Heart left ventricle (tissue), 16 donors: ENCODE measurements around the gene TIAM2. TPM values are rescaled to one million over a fixed set of nuclear protein-coding genes. Genes with fewer than 3 reads are reported as not detected.

Experiments
- ATAC-seq, 4 donors: fragments of 200-7000 bp; cut with Tn5 transposase; one replicate each; pipeline ENCODE4 v1.9.1; 2020 to 2022; ENCODE audit warnings: moderate library complexity in 4 of 4, mild to moderate bottlenecking in 3 of 4, moderate number of reproducible peaks in 1 of 4
- DNase-seq, 5 donors: peaks; one replicate each; pipeline ENCODE4 v3.0.0-alpha.2; 2020
- H3K27ac ChIP-seq, 12 donors: fragments of 200-600 bp; sonication (generic) in 4 of 12; one replicate each; pipeline versions ENCODE4 v1.5.0 to v1.8.0; 2016 to 2022; ENCODE audit warnings: mild to moderate bottlenecking in 2 of 12
- H3K27me3 ChIP-seq, 9 donors: fragments of 200-600 bp; sonication (generic) in 2 of 9; one replicate each; pipeline versions ENCODE4 v1.5.1 to v1.8.0; 2016 to 2022; ENCODE audit warnings: mild to moderate bottlenecking in 3 of 9
- H3K36me3 ChIP-seq, 9 donors: fragments of 200-600 bp; sonication (generic) in 2 of 9; one replicate each; pipeline versions ENCODE4 v1.5.0 to v1.8.0; 2018 to 2022; ENCODE audit warnings: mild to moderate bottlenecking in 2 of 9
- H3K4me1 ChIP-seq, 12 donors: fragments of 200-600 bp; sonication (generic) in 4 of 12; one replicate each; pipeline versions ENCODE4 v1.5.0 to v1.8.0; 2016 to 2022; ENCODE audit warnings: mild to moderate bottlenecking in 3 of 12
- H3K4me3 ChIP-seq, 12 donors: fragments of 200-600 bp; sonication (generic) in 4 of 12; one replicate each; pipeline versions ENCODE4 v1.5.0 to v1.8.0; 2017 to 2022; ENCODE audit warnings: mild to moderate bottlenecking in 9 of 12, moderate library complexity in 4 of 12
- H3K9me3 ChIP-seq, 12 donors: fragments of 200-600 bp; sonication (generic) in 4 of 12; one replicate each; pipeline versions ENCODE4 v1.5.0 to v1.8.0; 2016 to 2022; ENCODE audit warnings: mild to moderate bottlenecking in 1 of 12
- POLR2A ChIP-seq, 2 donors: fragments of 450-650 bp; IDR thresholded peaks; one replicate each; pipeline ENCODE4 v1.6.1; 2017; ENCODE audit warnings: antibody characterized with exemption in 2 of 2, mild to moderate bottlenecking in 2 of 2, moderate library complexity in 2 of 2
- WGBS, 4 donors: extraction: QIAGEN DNeasy Blood & Tissue Kit in 2 of 4; methylation state at CpG; one replicate each; pipeline versions ENCODE4 v1.1.5 to v1.1.7; 2013 to 2018; 5-methylcytosine and 5-hydroxymethylcytosine counted together
- intact Hi-C, 10 donors: fragments of 100-400 bp; cut with DNase I; formaldehyde crosslinking; loops; one replicate each; pipeline versions ENCODE4 v1.11.1 to v1.14.2; 2022
- long read RNA-seq, 3 donors: library from polyadenylated mRNA; unstranded; transcript quantifications; one replicate each; pipeline ENCODE4 v2.0.0, GENCODE V29; 2020 to 2021
- polyA plus RNA-seq, 2 donors: library from polyadenylated mRNA; stranded (reverse); fragments of 200-250 nt; gene quantifications; one replicate each; pipeline ENCODE4 v1.2.3, GENCODE V29; 2013
- total RNA-seq, 9 donors: library from RNA; depleted of rRNA in 2 of 9; stranded (reverse); fragments of >200 nt in 2 of 9; fragmentation: NEBNext Ultra II Directional in 3 of 9; extraction: Animal tissue kit (Norgen Biotek cat#: 25700) in 3 of 9; gene quantifications; one replicate each; pipeline versions ENCODE4 v1.1.0 to v1.2.4, GENCODE V29; 2016 to 2023
- TF ChIP-seq, protein P1 (sequence below), 12 donors: fragments of 200-600 bp; sonication (generic) in 4 of 12; IDR thresholded peaks; one replicate each; pipeline versions ENCODE4 v1.5.0 to v1.8.0; 2018 to 2022; ENCODE audit warnings: antibody characterized with exemption in 12 of 12, mild to moderate bottlenecking in 5 of 12
- donor health status: ischemic (EF 13 %, LVEDD 7.1; RV severe dilation, severe dysfunction).
- donor health status: healthy with polysubstance abuse.
- donor health status: DM: no; HTN: yes; CAD: no.
- donor health status: DM: no; HTN: no; CAD: no.
- donor health status: ischemic (EF 25% LVEDD 6.9; RV normal size, moderate dysfunction).
- donor health status: ischemic (EF 25% LVEDD 5.7; RV mildly dilated, moderate dysfunction).
- donor health status: healthy.
- donor health status: DM: yes; HTN: yes; CAD: no.
- donor health status: ischemic (EF 35%, LVEDD 5.7; RV mildly dilated, moderate dysfunction).
- donor health status: nonischemic (EF 11% LVEDD 7.7; RV severe dilation, severe dysfunction).
- donor health status: DM: yes; HTN: yes; CAD: no.
- donor health status: PGD.
- donor health status: ischemic (EF 29% LVEDD 5.4; RV normal size, mild dysfunction).
- donor health status: nonischemic (EF 23%, LVEDD 6.1; RV moderate dilation, normal function).

The TIAM2 gene
- total RNA-seq (10 to 100 TPM in 7 of 9 donors, 1 to 10 TPM in 2; 6.4 to 16.5 (median 12.9) TPM), polyA plus RNA-seq (1 to 10 TPM; 4.6 to 6.2 TPM)
- long read RNA-seq, donor 1, partial matches to known transcripts, result 1 of 6 reads
- long read RNA-seq, donor 1, other reads (novel, unspliced or antisense), result 5 of 6 reads
- long read RNA-seq, donor 2, partial matches to known transcripts, result 1 of 15 reads
- long read RNA-seq, donor 2, other reads (novel, unspliced or antisense), result 12 of 15 reads
- long read RNA-seq, donor 3, full-length matches to known transcripts, result 1 of 6 reads
- long read RNA-seq, donor 3, partial matches to known transcripts, result 1 of 6 reads
- long read RNA-seq, donor 3, other reads (novel, unspliced or antisense), result 4 of 6 reads

GRCh38 chr6:154995254-154996015 is at the start of gene TIAM2:
TSS of gene TIAM2 (plus strand) at chr6:154995315. CDS start at chr6:155129224, 133,909 bp downstream.
- intact Hi-C loops, result no loop called here
- DNase-seq (peak in 2 of 5 donors; percentile 15 to 27), ATAC-seq (peak; percentile 51 to 89 (median 78))
- 0 to 1% (median 1%) methylated on average over 4 to 102 of the region's 102 CpGs for WGBS, 4 donors
- Histone ChIP-seq H3K27me3 (peaks cover 0 to 40% (median 3%) of the 10 kb centered on the region in 9 donors), H3K4me1 (peaks cover 0 to 16% (median 5%) of the 10 kb centered on the region in 12 donors), H3K4me3 (peak within 1 kb of the TSS; percentile 34 to 68 (median 60)), H3K9me3 (no peaks in the 10 kb centered on the region), H3K27ac (peak within 1 kb of the TSS in 2 of 12 donors; percentile 22 to 48), H3K36me3 (no peaks in the 10 kb centered on the region)
- TF ChIP-seq POLR2A (IDR thresholded peaks at IDR 0.05), result no peak
- TF ChIP-seq, protein P1, sequence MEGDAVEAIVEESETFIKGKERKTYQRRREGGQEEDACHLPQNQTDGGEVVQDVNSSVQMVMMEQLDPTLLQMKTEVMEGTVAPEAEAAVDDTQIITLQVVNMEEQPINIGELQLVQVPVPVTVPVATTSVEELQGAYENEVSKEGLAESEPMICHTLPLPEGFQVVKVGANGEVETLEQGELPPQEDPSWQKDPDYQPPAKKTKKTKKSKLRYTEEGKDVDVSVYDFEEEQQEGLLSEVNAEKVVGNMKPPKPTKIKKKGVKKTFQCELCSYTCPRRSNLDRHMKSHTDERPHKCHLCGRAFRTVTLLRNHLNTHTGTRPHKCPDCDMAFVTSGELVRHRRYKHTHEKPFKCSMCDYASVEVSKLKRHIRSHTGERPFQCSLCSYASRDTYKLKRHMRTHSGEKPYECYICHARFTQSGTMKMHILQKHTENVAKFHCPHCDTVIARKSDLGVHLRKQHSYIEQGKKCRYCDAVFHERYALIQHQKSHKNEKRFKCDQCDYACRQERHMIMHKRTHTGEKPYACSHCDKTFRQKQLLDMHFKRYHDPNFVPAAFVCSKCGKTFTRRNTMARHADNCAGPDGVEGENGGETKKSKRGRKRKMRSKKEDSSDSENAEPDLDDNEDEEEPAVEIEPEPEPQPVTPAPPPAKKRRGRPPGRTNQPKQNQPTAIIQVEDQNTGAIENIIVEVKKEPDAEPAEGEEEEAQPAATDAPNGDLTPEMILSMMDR (IDR thresholded peaks at IDR 0.05), result peak in 1 of 12 donors; percentile 6

DNA sequence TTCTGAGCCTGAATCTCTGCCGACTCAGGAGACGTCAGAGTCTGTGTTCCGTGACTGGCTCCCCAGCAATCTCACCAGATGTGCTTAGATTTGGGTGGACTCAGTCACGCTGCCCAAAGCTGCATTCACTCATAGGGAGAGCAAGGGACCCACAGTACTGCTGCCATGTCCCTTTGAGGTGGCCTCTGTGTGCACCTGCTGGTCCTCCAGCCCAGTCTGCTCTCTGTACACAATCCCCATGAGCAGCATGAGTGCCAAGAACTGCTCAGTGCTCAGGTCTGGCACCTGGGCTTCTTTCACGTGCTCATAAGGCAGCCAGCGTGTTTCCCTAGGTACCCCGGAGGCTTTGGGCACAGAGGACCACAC is 44.2 kb upstream of the TIAM2 start:
- H3K4me1 ChIP-seq, result no peaks in the 10 kb centered on the region
- H3K4me3 ChIP-seq, result no peak overlapping the region
- no peak for ATAC-seq
- peaks cover 0 to 15% (median 2%) of the 10 kb centered on the region in 9 donors for H3K36me3 ChIP-seq
- TF ChIP-seq, protein P1 (IDR thresholded peaks at IDR 0.05), result no peak
- TF ChIP-seq POLR2A (IDR thresholded peaks at IDR 0.05), result no peak
- H3K27ac ChIP-seq, result no peak overlapping the region
- intact Hi-C loops, result no loop called here
- no peaks in the 10 kb centered on the region for H3K27me3 ChIP-seq
- H3K9me3 ChIP-seq, result no peaks in the 10 kb centered on the region
- WGBS, 4 donors, result 96 to 99% (median 98%) methylated on average over 6 to 7 of the region's 7 CpGs
- no peak for DNase-seq

- no peak for ATAC-seq
- TF ChIP-seq, protein P1 (IDR thresholded peaks at IDR 0.05), result no peak
- no peak for TF ChIP-seq POLR2A (IDR thresholded peaks at IDR 0.05)
- 68 to 79% (median 72%) methylated on average over 10 of the region's 10 CpGs for WGBS, 4 donors
Observed at GRCh38 chr6:154951345-154952200, 43.5 kb upstream of the TIAM2 start.

More at GRCh38 chr6:154951345-154952200, 43.5 kb upstream of the TIAM2 start:
- Histone ChIP-seq H3K27ac (no peak overlapping the region), H3K27me3 (no peaks in the 10 kb centered on the region), H3K9me3 (no peaks in the 10 kb centered on the region), H3K36me3 (peaks cover 0 to 15% (median 0%) of the 10 kb centered on the region in 9 donors), H3K4me1 (no peaks in the 10 kb centered on the region), H3K4me3 (no peak overlapping the region)
- intact Hi-C loops, result no loop called here
- DNase-seq, result no peak
